CD14-positive monocyte (primary cell): ENCODE data around the gene KRTAP10-1. TPM values are rescaled to one million over a fixed set of nuclear protein-coding genes. Genes with fewer than 3 reads are reported as not detected.

Experiments used
- DNase-seq, 3 donors: peaks; one replicate each; pipeline ENCODE4 v3.0.0-alpha.2; 2011 to 2022
- H2AFZ ChIP-seq: 2 replicates; pipeline ENCODE4 v1.6.0; 2012; ENCODE audit warnings: mild to moderate bottlenecking, low read depth, low read length, inconsistent platforms; ENCODE audit not compliant: insufficient read depth, poor library complexity, severe bottlenecking
- H3K27ac ChIP-seq, 2 donors: 1 replicate in 1 of 2; 2 replicates in 1 of 2; pipeline ENCODE4 v1.5.1; 2012 to 2013; ENCODE audit warnings: low read length in 2 of 2, control low read depth in 1 of 2, inconsistent platforms in 1 of 2, low read depth in 1 of 2, mild to moderate bottlenecking in 1 of 2
- H3K27me3 ChIP-seq, 2 donors: one replicate each; pipeline versions ENCODE4 v1.6.0 to v1.6.1; 2011 to 2013; ENCODE audit warnings: low read length in 2 of 2; ENCODE audit not compliant: control insufficient read depth in 2 of 2, insufficient read depth in 2 of 2
- H3K36me3 ChIP-seq, 2 donors: replicated peaks in 1 of 2; 1 replicate in 1 of 2; 2 replicates in 1 of 2; pipeline versions ENCODE4 v1.5.1 to v1.6.1; 2012 to 2013; ENCODE audit warnings: low read length in 2 of 2, control low read depth in 1 of 2, inconsistent platforms in 1 of 2, mild to moderate bottlenecking in 1 of 2; ENCODE audit not compliant: insufficient read depth in 2 of 2, control insufficient read depth in 1 of 2
- H3K4me1 ChIP-seq, 2 donors: 1 replicate in 1 of 2; 2 replicates in 1 of 2; pipeline versions ENCODE4 v1.5.1 to v1.6.1; 2012 to 2013; ENCODE audit warnings: low read length in 2 of 2, control low read depth in 1 of 2, inconsistent platforms in 1 of 2, mild to moderate bottlenecking in 1 of 2, moderate library complexity in 1 of 2; ENCODE audit not compliant: insufficient read depth in 2 of 2, control insufficient read depth in 1 of 2
- H3K4me2 ChIP-seq: replicated peaks from 2 replicates; pipeline ENCODE3; 2012; ENCODE audit warnings: low read length, moderate library complexity, mild to moderate bottlenecking; ENCODE audit not compliant: poor library complexity, severe bottlenecking; ENCODE audit errors: extremely low read depth
- H3K4me3 ChIP-seq, 3 experiments: fragments of 200-600 bp in 1 of 3; sonication (generic) in 1 of 3; replicated peaks in 1 of 3; 1 replicate in 2 of 3; 2 replicates in 1 of 3; pipeline ENCODE4 v1.5.1; 2011 to 2013; ENCODE audit warnings: low read length in 3 of 3, mild to moderate bottlenecking in 3 of 3, control low read depth in 2 of 3, low read depth in 2 of 3, inconsistent platforms in 1 of 3, moderate library complexity in 1 of 3
- H3K79me2 ChIP-seq: 2 replicates; pipeline ENCODE4 v1.6.0; 2012; ENCODE audit warnings: mild to moderate bottlenecking, control low read depth, inconsistent platforms, low read length, moderate library complexity; ENCODE audit not compliant: insufficient read depth
- H3K9ac ChIP-seq: 2 replicates; pipeline ENCODE4 v1.6.0; 2017; ENCODE audit warnings: low read length, mild to moderate bottlenecking; ENCODE audit not compliant: insufficient read depth, poor library complexity, severe bottlenecking
- H3K9me3 ChIP-seq, 2 donors: replicated peaks in 1 of 2; 1 replicate in 1 of 2; 2 replicates in 1 of 2; pipeline versions ENCODE4 v1.5.1 to v1.6.1; 2012 to 2013; ENCODE audit warnings: low read length in 2 of 2, control low read depth in 1 of 2; ENCODE audit not compliant: control insufficient read depth in 1 of 2, insufficient read depth in 1 of 2
- H4K20me1 ChIP-seq: 2 replicates; pipeline ENCODE4 v1.6.0; 2012; ENCODE audit warnings: mild to moderate bottlenecking, low read length, control low read depth, moderate library complexity; ENCODE audit not compliant: insufficient read depth
- H3K27ac Mint-ChIP-seq, 7 donors: one replicate each; pipeline ENCODE4 v1.8.0; 2020; ENCODE audit warnings: mild to moderate bottlenecking in 7 of 7, mixed read lengths in 7 of 7, moderate library complexity in 6 of 7, inconsistent platforms in 2 of 7
- H3K27me3 Mint-ChIP-seq, 3 donors: one replicate each; pipeline ENCODE4 v1.8.0; 2021 to 2022; ENCODE audit warnings: low read depth in 3 of 3, mild to moderate bottlenecking in 3 of 3, mixed read lengths in 3 of 3, moderate library complexity in 3 of 3, inconsistent platforms in 1 of 3
- H3K36me3 Mint-ChIP-seq, 2 donors: one replicate each; pipeline ENCODE4 v1.8.0; 2020; ENCODE audit warnings: mixed read lengths in 2 of 2, inconsistent platforms in 1 of 2, mild to moderate bottlenecking in 1 of 2
- H3K4me1 Mint-ChIP-seq: one replicate; pipeline ENCODE4 v1.8.0; 2020; ENCODE audit warnings: mild to moderate bottlenecking, mixed read lengths
- H3K4me3 Mint-ChIP-seq, 2 donors: one replicate each; pipeline ENCODE4 v1.8.0; 2020; ENCODE audit warnings: mild to moderate bottlenecking in 2 of 2, mixed read lengths in 2 of 2, moderate library complexity in 1 of 2
- H3K9me3 Mint-ChIP-seq, 7 donors: one replicate each; pipeline ENCODE4 v1.8.0; 2020 to 2022; ENCODE audit warnings: mixed read lengths in 7 of 7, mild to moderate bottlenecking in 6 of 7, moderate library complexity in 6 of 7, inconsistent platforms in 2 of 7
- WGBS: methylation state at CpG from one replicate; pipeline ENCODE4 v1.1.5; 2013; ENCODE audit warnings: missing lambda C conversion rate; ENCODE audit not compliant: insufficient coverage; 5-methylcytosine and 5-hydroxymethylcytosine counted together
- intact Hi-C, 2 donors: fragments of 100-400 bp; cut with micrococcal nuclease; formaldehyde crosslinking; loops; one replicate each; pipeline versions ENCODE4 v1.15.0 to v1.15.1; 2023
- polyA plus RNA-seq, 3 donors: library from polyadenylated mRNA; depleted of rRNA in 1 of 3; unstranded in 2 of 3; stranded (reverse) in 1 of 3; fragments of 300-500 nt in 2 of 3; fragments of >200 nt in 1 of 3; fragmentation: Illumina TruSeq in 2 of 3; gene quantifications; 1 replicate in 2 of 3; 2 replicates in 1 of 3; pipeline ENCODE4 v1.2.3, GENCODE V29; 2012 to 2021
- TF ChIP-seq, protein P1 (sequence below): fragments of 200-600 bp; IDR thresholded peaks from one replicate; pipeline ENCODE4 v1.8.0; 2022; ENCODE audit warnings: antibody characterized with exemption, mild to moderate bottlenecking

KRTAP10-1 gene
- polyA plus RNA-seq, 3 donors = not detected

DNA sequence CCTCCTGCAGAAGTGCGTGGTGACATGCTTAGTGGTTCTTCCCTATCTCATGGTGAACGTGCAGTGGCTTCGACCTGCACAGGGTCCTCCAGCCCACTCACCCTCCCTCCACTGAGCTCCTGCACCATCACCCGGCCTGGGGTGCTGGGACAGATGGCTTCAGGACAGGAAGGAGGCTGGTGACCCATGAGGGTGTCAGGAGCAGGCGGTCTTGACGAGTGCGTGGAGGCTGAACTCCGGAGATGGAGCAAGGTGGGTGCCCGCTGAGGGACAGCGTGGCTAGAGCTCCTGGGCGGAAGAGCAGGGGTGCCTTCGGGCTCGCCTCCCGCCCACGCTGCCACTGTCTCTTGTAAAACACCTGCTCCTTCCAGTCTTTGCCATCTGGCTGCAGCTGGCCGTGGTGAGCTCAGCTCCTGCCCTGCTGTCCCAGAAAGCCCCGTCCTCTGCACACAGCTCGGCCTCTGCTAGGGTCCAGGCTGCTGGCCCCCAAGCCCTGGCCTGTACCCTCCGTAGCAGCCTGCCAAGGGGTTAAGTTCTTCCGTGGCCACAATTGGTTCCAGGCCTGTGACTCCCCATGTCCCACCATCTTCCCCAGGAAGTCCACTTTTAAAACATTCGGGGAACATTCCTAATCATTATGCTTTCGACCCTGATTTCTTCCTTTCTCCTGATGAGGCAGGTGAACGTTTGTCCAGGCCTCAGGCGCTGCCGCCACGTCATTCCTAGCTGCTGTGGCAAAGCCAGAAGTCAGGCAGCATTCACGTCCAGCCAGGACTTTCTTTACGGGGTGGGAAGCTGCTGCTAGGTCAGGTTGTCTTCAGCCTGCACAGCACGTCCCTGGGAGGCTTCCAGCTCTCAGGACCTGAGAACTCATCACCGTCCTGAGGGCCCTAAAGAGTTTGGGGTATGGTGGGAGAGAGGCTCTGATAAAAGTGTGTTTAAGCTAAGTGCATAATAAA is 8.1 kb downstream of the KRTAP10-1 start:
- H3K9ac ChIP-seq = no peak overlapping the region
- Mint-ChIP-seq H3K4me3 (no peak overlapping the region), H3K36me3 (no peaks in the 10 kb centered on the region), H3K27ac (no peak overlapping the region), H3K9me3 (peaks cover 0 to 4% (median 0%) of the 10 kb centered on the region in 7 donors), H3K4me1 (no peaks in the 10 kb centered on the region), H3K27me3 (peaks cover 1 to 17% (median 9%) of the 10 kb centered on the region in 3 donors)
- no peak overlapping the region for H3K4me3 ChIP-seq
- H3K36me3 ChIP-seq = no peaks in the 10 kb centered on the region
- TF ChIP-seq, protein P1, sequence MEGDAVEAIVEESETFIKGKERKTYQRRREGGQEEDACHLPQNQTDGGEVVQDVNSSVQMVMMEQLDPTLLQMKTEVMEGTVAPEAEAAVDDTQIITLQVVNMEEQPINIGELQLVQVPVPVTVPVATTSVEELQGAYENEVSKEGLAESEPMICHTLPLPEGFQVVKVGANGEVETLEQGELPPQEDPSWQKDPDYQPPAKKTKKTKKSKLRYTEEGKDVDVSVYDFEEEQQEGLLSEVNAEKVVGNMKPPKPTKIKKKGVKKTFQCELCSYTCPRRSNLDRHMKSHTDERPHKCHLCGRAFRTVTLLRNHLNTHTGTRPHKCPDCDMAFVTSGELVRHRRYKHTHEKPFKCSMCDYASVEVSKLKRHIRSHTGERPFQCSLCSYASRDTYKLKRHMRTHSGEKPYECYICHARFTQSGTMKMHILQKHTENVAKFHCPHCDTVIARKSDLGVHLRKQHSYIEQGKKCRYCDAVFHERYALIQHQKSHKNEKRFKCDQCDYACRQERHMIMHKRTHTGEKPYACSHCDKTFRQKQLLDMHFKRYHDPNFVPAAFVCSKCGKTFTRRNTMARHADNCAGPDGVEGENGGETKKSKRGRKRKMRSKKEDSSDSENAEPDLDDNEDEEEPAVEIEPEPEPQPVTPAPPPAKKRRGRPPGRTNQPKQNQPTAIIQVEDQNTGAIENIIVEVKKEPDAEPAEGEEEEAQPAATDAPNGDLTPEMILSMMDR = no peak
- 87% methylated on average over 27 of the region's 30 CpGs for WGBS
- no peak overlapping the region for H2AFZ ChIP-seq
- H3K27ac ChIP-seq = no peak overlapping the region
- H3K27me3 ChIP-seq = no peaks in the 10 kb centered on the region
- H3K79me2 ChIP-seq = no peaks in the 10 kb centered on the region
- DNase-seq = no peak
- H3K9me3 ChIP-seq = no peaks in the 10 kb centered on the region
- no peak overlapping the region for H3K4me2 ChIP-seq
- H4K20me1 ChIP-seq = no peaks in the 10 kb centered on the region
- no peaks in the 10 kb centered on the region for H3K4me1 ChIP-seq
- intact Hi-C loops = no loop called here

DNA sequence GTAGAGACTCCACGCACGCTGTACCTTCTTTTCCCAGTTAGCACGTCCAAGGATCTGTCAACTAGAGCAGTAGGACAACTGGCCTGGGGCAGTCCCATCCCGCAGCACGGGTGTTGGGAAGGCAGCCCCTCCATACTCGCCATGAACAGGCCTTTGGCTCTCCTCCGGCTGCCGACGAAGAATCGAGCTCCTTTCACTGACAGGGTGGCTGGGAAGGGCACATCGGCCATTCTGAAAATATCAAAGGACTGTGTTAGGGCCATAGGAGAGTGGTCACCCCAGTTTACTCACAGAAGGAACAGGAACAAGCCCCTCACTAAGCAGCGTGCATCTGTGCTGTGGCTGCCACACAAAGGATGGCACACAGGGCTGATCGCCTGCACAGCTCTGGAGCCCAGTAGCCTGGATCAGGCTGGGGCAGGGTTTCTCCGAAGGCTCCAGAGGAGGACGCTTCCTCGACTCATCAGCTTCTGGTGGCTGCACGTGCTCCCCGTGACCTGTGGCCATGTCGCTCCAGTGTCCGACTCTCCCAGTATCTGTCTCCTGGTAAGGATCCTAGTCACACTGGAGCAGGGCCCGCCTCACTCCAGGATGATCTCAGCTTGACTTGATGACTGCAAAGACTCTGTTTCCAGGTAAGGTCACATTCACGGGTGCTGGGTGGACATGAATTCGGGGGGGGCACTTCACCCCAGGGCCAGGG is 8.9 kb downstream of the KRTAP10-1 start:
- no peak overlapping the region for H3K27ac Mint-ChIP-seq
- Histone ChIP-seq H4K20me1 (no peaks in the 10 kb centered on the region), H3K27ac (no peak overlapping the region), H3K4me2 (no peak overlapping the region), H3K4me3 (no peak overlapping the region), H3K4me1 (no peaks in the 10 kb centered on the region), H3K79me2 (no peaks in the 10 kb centered on the region), H3K36me3 (no peaks in the 10 kb centered on the region), H2AFZ (no peak overlapping the region), H3K9ac (no peak overlapping the region), H3K27me3 (no peaks in the 10 kb centered on the region), H3K9me3 (no peaks in the 10 kb centered on the region)
- WGBS = 88% methylated on average over 22 of the region's 23 CpGs
- TF ChIP-seq, protein P1 = no peak
- intact Hi-C loops = no loop called here
- H3K27me3 Mint-ChIP-seq = peaks cover 1 to 15% (median 9%) of the 10 kb centered on the region in 3 donors
- no peak overlapping the region for H3K4me3 Mint-ChIP-seq
- peaks cover 0 to 4% (median 0%) of the 10 kb centered on the region in 7 donors for H3K9me3 Mint-ChIP-seq
- no peak for DNase-seq
- H3K36me3 Mint-ChIP-seq = no peaks in the 10 kb centered on the region
- no peaks in the 10 kb centered on the region for H3K4me1 Mint-ChIP-seq
